Measurements from ENCODE around the gene RAB36.

The RAB36 gene

DNA sequence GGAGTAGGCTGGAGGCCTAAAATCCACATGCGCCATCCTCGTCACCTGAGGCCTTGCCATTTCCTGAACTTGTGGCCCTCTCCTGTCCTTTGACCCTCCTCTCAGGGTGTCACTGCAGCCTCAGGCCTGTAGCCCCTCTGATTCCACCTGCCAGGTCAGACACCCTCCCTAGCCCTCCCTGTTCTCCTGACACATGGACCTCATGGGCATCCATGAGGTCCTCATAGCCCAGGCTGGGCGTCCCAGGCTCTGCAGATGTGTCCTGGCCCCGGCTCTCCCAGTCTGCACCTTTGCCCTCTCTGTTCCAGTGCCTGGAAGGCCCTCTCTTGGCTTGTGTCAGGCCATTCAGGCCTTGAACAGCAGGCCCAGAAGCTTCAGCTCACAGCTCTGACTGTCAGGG is 15.8 kb downstream of the RAB36 start:
- DNase-seq, result no peak

DNA sequence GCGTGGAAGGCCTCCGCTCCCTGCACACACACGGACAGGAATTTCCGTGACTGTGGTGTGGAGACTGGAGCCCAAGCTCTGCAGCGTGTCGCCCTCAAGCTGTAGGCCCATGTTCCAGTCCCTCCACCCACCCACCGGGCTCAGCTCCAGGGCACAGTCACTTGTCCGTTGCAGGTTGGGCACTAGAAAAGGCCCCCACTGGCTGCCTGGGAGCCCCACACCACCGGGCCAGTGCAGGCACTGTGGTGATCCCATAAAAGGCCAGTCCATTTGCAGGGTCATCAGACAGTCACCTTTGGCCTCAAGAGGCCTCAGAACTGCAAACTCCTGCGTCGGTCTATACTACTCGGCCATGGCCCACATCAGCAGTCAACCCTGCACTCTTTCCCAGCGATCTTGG is 16.3 kb downstream of the RAB36 start:
- no peak for DNase-seq

DNA sequence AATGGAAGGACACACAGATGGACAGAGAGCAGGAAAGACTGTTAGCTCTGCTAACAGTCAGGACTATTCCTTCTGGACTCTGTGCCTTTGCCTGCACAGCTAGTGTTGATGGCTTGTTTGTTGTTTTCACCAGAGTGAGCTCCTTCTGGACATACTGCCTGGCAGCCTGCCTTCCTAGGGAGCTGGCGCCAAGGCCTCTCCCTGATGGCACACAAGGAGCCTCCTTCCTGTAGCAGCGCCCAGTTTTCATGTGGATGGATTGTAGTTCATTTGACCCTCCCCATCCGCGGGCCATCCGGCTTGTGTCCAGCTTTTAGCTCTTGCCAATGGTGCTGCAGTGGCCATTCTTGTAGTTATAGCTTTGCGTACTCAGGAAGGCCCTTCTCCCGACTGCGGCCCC is 18.4 kb downstream of the RAB36 start:
- DNase-seq, result no peak

DNA sequence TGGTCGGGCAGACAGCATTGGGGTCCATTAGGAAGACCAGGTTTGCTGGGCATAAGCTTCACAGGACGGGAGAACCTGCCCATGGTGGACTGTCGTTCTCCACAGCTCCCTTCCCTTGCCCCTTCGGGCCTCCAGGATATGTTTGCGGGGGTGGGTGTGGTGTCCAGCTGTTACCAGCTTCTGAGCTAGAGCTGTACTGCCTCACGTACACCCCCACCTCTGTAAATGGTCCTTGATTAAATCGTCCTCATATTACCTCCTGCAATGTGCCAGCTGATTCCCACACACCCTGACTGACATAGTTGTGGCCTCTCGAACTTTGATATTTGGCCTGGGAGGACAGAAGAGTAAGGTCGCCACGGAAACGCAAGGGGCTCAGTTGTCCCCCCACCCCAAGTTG is 18.8 kb downstream of the RAB36 start:
- DNase-seq, result no peak

DNA sequence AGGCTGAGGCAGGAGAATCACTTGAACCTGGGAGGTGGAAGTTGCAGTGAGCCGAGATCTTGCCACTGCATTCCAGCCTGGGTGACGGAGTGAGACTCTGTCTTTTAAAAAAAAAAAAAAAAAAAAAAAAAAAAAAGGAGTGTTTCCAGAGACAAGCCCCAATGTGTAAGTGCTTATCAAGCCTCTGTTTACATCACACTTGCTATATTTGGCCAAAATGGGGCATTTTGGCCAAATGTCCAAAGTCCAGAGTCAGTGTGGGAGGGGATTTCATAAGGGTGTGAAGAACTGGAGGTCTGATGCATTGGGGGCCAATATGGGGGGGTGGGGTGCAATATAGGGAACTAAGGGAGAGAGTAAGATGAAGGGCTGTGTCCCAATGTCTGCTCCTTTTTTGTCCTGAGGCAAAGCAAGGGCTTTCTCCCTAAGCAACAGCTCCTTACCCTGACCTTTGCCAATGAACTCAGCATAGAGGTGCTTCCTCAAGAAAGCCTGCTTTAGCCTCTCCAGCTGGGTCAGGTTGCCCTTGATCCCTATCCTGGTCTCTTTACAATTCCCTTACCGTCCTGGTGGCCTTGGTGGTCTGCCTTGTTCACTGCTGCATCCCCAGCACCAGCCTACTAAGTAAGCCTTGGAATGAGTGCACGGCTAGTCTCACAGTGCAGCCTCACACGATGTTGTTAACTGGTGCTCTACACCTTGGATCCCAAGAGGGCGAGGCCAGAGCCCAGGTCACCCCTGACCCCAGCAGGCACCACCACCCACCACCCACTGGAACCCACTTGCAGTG is 21.0 kb downstream of the RAB36 start:
- no peak for DNase-seq

DNA sequence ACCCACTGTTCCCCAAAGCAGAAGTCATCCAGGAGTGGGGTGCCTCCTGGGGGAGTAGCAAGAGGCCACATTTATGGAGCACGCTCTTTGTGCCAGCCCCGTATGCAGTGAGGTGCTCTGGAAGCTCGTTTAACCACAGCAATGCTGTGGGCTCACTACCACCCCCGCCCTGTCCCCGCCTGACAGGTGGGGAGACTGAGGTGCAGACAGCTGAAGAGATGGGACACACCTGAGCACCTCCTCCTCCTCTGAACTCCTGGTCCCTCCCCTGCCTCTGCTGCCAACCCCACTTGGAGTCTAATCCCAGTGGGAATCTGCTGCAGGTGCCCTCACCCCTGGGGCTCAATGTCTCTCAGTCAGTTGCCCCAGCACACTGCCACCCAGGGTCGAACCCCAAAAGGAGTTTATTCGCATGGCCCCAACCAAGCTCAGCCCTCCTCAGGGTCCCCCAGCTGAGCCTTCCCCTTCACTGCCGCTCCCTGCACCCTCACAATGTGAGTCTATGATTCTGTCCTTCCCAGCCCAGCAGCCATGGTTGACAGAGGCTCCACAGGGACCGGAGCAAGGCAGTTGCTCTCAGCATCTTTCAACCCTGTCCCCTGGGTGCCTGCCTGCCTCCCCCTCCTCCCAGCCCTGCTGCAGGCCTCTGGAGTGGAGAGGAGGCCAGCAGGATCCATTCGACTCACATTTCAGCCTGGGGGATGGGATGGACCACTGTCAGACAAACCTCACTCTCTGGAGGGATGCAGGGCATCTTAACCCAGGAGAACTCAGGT is 21.8 kb downstream of the RAB36 start:
- DNase-seq, result no peak

DNA sequence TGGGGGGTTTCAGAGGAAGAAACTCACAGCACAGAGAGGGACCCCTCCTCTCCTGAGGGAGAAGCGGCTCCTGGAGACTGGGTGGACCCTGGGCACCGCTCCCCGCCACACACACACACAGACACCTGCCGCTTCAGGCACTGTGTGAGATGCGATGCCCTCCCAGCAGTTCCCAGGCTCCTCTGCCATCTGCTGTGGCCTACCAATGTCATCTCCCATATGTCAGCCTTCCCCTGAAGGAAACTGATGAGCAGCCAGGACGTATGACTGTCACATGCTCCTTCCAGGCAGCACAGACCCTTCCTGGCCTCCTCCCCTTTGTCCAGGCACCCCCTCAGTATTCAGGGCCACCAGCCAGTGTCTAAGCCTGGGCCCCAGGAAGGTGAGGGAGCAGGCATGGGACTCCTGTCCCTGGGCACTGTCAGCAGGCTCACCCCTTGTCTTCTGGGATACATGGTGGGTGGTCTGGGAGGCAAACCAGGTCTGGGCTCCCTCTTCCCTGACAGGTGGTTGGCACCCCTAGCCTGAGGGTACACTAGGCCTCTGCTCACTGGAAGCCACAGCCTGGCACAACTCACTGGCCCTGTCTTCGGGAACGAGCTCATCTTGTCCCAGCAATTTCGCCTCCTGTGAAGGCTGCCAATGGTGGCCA is 23.2 kb downstream of the RAB36 start:
- DNase-seq, result no peak

DNA sequence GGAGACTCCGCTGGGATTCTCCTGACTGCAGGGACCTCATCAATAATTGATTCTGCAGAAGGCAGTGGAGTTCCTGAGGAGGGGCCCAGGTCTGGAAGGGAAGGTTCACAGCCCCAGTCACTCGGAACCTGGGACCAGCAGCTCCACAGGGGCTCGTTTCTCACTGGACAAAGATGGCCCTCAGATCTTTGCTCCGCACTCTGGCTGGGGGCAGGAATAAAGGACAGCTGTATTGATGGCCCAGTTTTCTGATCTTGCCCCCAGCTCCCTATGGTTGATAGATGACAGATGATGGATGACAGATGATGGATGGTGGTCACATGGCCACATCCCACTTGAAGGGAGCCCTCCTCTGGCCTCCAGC is 23.7 kb downstream of the RAB36 start:
- DNase-seq, result no peak

DNA sequence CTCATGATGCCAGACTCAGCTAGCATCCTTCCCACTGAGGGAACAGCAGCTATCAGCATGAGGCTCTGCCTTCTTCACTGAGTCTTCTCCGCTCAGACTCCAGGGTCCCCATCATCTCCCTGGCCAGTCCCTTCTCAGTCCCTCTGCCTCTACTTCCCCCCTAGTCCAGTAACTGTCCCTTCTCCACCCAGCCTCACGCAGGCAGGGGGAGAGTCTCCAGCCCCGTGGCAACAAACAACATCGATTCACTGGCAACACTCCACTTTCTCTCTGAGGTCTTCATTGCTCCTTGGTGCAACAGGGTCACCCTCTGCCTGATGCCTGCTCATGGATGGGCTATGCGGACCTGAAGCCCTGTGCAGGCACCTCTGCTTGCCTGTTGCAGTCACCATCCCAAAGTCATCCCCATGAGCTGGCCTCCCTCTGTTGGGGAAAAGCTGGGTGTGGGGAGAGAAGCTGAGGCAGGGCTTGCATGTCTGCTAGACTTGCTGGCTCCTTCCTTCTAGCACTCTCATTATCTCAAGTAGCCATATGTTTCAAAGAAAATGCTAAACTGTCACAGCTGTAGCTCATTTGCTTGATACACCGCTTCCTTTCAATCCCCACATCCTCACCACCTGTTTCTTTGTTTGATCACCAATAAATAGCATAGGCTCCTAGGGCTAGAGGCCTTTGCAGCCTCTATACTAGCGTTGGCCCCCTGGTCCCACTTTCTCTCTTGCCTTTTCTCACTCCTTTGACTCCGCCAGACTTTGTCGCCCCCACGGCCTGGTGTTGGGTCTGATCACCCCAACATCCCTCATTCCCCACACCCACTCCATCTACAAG is 30.8 kb downstream of the RAB36 start:
- DNase-seq, result no peak

DNA sequence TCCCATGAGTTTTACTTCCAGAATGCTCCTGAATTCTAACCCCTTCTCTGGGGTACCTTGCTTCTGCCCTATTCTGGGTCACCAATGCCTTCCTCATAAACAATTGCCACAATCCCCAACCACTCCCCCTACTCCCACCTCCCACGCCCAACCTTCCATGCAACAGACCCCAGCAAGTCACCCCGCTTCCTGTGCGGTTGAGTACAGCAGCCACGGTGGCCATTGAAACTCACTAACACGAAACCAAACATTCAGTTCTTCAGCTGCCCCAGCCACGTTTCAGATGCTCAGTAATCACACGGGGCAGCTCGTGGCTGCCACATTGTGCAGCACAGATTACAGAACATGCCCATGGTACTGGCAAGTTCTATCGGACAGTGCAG is 31.4 kb downstream of the RAB36 start:
- no peak for DNase-seq

DNA sequence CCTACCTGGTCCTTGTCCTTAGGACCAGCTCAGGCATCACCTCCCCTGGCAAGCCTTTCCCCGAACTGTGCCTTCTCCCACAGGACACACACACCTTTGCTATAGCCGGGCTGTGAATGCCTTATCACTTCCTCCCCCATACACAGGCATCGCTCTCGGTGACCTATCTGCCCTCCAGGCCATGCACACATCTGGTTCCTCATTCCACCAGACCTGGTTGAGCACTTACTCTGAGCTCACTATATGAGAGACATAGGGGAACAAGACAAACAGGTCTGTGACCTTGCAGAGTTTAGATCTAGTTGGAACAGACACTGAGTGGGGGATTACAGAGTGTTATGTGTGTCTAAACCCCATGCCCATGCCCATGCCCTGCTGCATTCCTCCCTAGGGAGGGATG is 31.9 kb downstream of the RAB36 start:
- no peak for DNase-seq

DNA sequence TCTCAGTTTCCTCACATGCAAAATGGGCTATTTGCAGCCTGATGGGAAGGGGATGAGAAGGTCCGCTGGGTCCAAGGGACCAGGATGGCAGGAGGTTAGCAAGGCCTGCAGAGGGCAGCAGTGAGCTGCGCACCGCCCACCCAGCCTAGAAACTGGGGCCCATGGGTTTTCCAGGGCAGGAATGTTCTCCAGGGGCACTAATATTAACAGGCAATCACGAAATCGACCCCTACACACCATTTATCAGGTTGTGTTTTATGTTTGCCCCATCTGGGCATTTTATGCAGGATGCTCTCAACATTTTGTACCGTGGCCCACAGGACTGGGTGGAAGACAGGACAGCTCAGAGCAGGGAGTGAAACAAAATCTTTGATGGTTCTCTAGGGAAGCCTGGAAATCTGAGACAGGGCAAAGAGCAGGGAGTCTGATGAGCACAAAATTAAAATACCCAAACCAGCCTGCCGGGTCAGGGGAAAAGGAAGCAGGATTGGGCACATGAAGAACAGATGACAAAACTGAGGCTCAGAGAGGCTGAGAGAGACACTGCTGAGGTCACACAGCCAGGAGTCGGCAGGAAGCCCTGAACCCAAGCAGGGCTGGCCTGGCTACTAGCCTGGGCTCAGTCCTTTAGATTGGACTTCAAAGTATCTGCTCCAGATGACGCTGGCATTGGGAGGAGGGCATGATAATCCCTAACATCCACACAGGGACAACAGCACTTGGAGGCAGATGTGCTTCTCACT is 33.4 kb downstream of the RAB36 start:
- DNase-seq, result peak; percentile 87

DNA sequence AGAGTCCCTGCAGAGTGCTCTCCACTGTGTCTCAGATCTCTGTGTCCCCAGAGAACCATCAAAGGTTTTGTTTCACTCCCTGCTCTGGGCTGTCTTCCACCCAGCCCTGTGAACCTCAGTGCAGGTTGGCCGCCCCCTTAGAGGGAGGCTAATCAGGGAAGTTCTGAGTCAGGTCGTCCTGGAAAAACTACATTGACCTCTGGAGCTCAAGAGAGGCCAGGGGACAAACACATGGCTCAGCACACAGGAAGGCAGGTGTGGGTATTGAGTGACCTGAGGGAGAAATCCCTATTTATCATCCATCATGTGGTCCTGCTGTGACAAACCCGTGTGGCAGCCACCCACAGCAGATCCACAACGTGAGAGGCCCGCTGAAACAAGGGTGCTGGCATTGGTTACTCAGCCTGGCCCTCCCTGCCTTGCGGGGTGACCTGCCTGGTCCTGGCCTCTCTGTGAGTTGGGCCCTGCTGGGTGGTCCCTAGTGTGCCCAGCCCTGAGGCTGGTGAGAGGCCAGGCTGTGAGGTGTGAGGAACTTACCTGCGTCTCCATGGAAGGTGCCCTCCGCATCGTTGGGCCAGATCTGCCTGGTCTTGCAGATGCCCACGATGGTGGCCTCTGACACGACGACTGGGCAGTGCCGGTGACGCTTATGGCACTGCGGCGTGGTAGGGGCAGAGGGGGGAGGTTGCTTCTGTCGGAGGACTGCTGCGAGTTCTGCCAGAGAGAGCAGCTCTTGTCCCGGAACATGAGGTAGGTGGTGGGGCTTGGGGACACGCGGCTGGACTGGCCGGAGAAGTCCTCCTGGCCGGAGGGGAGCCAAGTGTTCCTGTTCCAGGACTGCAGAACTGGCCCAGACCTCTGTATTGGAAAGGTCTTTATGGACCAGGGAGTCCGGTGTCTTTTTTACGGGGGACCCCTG is 34.4 kb downstream of the RAB36 start:
- DNase-seq, result peak; percentile 62

DNA sequence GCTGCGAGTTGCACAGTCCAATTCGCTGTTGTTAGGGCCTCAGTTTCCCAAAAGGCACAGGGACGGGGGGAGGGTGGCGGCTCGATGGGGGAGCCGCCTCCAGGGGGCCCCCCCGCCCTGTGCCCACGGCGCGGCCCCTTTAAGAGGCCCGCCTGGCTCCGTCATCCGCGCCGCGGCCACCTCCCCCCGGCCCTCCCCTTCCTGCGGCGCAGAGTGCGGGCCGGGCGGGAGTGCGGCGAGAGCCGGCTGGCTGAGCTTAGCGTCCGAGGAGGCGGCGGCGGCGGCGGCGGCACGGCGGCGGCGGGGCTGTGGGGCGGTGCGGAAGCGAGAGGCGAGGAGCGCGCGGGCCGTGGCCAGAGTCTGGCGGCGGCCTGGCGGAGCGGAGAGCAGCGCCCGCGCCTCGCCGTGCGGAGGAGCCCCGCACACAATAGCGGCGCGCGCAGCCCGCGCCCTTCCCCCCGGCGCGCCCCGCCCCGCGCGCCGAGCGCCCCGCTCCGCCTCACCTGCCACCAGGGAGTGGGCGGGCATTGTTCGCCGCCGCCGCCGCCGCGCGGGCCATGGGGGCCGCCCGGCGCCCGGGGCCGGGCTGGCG is 35.1 kb downstream of the RAB36 start, which contains the start of gene BCR:
Gene BCR (plus strand): TSS at position 209 of the 592 bp plus-strand sequence. CDS start 452 bp downstream, outside the sequence.
- DNase-seq, result peak; percentile 74

DNA sequence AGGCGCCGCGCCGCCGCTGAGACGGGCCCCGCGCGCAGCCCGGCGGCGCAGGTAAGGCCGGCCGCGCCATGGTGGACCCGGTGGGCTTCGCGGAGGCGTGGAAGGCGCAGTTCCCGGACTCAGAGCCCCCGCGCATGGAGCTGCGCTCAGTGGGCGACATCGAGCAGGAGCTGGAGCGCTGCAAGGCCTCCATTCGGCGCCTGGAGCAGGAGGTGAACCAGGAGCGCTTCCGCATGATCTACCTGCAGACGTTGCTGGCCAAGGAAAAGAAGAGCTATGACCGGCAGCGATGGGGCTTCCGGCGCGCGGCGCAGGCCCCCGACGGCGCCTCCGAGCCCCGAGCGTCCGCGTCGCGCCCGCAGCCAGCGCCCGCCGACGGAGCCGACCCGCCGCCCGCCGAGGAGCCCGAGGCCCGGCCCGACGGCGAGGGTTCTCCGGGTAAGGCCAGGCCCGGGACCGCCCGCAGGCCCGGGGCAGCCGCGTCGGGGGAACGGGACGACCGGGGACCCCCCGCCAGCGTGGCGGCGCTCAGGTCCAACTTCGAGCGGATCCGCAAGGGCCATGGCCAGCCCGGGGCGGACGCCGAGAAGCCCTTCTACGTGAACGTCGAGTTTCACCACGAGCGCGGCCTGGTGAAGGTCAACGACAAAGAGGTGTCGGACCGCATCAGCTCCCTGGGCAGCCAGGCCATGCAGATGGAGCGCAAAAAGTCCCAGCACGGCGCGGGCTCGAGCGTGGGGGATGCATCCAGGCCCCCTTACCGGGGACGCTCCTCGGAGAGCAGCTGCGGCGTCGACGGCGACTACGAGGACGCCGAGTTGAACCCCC is 35.8 kb downstream of the RAB36 start:
- peak; percentile 78 for DNase-seq

DNA sequence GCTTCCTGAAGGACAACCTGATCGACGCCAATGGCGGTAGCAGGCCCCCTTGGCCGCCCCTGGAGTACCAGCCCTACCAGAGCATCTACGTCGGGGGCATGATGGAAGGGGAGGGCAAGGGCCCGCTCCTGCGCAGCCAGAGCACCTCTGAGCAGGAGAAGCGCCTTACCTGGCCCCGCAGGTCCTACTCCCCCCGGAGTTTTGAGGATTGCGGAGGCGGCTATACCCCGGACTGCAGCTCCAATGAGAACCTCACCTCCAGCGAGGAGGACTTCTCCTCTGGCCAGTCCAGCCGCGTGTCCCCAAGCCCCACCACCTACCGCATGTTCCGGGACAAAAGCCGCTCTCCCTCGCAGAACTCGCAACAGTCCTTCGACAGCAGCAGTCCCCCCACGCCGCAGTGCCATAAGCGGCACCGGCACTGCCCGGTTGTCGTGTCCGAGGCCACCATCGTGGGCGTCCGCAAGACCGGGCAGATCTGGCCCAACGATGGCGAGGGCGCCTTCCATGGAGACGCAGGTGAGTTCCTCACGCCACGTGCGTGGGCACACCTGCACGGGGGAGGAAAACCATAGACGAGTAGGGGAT is 36.5 kb downstream of the RAB36 start:
- DNase-seq, result peak; percentile 67

DNA sequence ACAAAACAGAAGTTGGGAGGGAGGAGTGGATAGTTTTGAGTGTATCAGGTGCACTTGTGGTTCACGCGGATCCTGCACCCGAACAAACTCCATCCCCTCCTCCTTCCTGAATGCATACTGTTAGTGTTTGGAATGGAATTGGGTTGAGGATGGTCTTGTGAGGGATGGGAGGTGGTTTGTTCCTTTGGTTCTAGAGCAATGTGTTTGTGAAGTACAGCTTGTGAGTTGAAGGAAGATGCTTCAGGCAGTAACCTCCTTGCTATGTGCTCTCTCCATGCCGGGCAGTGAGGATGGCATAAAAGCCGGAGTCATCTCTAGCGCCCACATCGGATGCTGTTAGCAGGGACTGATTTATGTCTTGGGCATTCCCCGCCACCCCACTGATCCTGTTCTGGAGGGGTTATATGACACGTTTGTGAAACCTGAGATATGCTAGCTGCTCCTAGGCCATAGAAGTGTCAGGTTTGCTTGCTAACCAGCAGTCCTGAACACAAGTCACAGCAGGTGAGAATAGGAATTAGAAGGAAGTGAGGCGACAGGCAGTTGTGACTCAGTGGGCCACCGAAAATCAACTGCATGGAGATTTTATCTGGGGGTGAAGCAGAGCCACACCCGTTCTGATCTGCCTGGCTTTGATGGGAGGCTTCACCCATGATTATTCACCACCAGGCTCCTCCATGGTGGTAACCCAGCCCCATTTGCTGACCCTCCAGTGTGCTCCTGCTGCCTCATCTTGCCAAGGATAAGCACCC is 37.2 kb downstream of the RAB36 start:
- peak; percentile 79 for DNase-seq

DNA sequence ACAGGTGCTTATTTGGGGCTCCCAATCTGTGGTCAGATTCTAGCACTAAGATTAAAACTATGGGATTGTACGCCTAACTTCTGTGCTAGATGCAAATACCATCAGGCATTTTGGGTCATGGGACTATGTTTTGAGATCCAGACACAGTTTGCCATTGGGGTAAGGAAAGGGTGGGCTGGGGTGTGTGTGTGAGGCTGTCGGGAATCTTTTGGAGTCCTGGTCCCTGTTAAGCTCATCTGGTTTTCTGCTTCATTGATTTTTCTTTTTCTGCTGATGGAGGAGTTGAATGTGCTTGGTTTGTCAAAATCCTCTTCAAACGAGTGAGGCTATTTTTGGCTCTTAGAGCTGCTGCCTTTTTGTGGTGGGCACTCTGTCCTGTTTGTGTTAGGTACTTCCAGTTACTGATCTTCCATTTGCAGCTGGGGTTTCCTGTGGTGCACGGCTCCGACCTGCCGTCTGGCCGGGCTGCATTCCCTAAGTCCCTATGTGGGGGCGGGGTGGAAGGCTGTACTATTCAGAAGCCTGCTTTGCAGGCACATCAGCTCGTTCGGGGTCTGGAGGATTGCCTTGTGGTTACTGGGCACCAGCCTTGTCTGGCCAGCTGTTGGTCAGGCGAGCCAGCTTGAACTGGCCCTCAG is 37.9 kb downstream of the RAB36 start:
- DNase-seq, result no peak

Data from activated CD8-positive, alpha-beta memory T cell treated with anti-CD3 and anti-CD28 coated beads for 24 hours (primary cell).